Ectodermal cell (in vitro differentiated cells): ENCODE measurements around the gene TOP3A. TPM values are rescaled to one million over a fixed set of nuclear protein-coding genes. Genes with fewer than 3 reads are reported as not detected.

ENCODE experiments used
- H3K27ac ChIP-seq: 2 replicates; pipeline ENCODE4 v1.7.0; 2013; ENCODE audit warnings: mild to moderate bottlenecking, low read depth, low read length; ENCODE audit not compliant: insufficient read depth, poor library complexity, severe bottlenecking
- H3K27me3 ChIP-seq: 2 replicates; pipeline ENCODE4 v1.7.0; 2013; ENCODE audit warnings: mild to moderate bottlenecking, low read length; ENCODE audit not compliant: insufficient read depth, control insufficient read depth, poor library complexity, severe bottlenecking
- H3K36me3 ChIP-seq: one replicate; pipeline ENCODE4 v1.7.0; 2013; ENCODE audit warnings: low read length; ENCODE audit not compliant: control insufficient read depth, insufficient read depth
- H3K4me1 ChIP-seq: one replicate; pipeline ENCODE4 v1.7.0; 2013; ENCODE audit warnings: low read length; ENCODE audit not compliant: control insufficient read depth, insufficient read depth
- H3K4me3 ChIP-seq: 2 replicates; pipeline ENCODE4 v1.7.0; 2013; ENCODE audit warnings: low read depth, low read length, control low read depth; ENCODE audit not compliant: insufficient read depth
- H3K9me3 ChIP-seq: 2 replicates; pipeline ENCODE4 v1.7.0; 2013; ENCODE audit warnings: mild to moderate bottlenecking, low read length, moderate library complexity; ENCODE audit not compliant: control insufficient read depth
- WGBS, 2 experiments: methylation state at CpG; one replicate each; pipeline ENCODE4 v1.1.7; 2013; ENCODE audit warnings: missing lambda C conversion rate in 2 of 2; 5-methylcytosine and 5-hydroxymethylcytosine counted together
- polyA plus RNA-seq, 4 experiments: library from polyadenylated mRNA; stranded (reverse); fragments of 50-300 nt; gene quantifications; one replicate each; pipeline ENCODE4 v1.2.3, GENCODE V29; 2013

TOP3A gene
- 47.5 TPM for polyA plus RNA-seq (2013, experiment 1 of 4)
- polyA plus RNA-seq (2013, experiment 2 of 4): 58.6 TPM
- polyA plus RNA-seq (2013, experiment 3 of 4): 34.0 TPM
- polyA plus RNA-seq (2013, experiment 4 of 4): 36.2 TPM

GRCh38 chr17:18314731-18315561, at the start of gene TOP3A, which contains the start of gene SMCR8:
TOP3A (minus strand) TSS chr17:18314994; CDS start chr17:18314778, 216 bp downstream.
SMCR8 (plus strand) TSS chr17:18315293; CDS start chr17:18315790, 497 bp downstream.
- WGBS, 2 experiments: 0% methylated on average over 78 of the region's 78 CpGs
- peaks cover 18% of the 10 kb centered on the region for H3K36me3 ChIP-seq
- no peaks in the 10 kb centered on the region for H3K9me3 ChIP-seq
- H3K4me1 ChIP-seq: peaks cover 23% of the 10 kb centered on the region
- H3K27ac ChIP-seq: peak within 1 kb of the TSS; percentile 79
- H3K27me3 ChIP-seq: no peaks in the 10 kb centered on the region
- H3K4me3 ChIP-seq: peak within 1 kb of the TSS; percentile 95

GRCh38 chr17:18364166-18364565, 49.4 kb upstream of the TOP3A start:
- Histone ChIP-seq H3K27me3 (no peaks in the 10 kb centered on the region), H3K27ac (no peak overlapping the region), H3K36me3 (no peaks in the 10 kb centered on the region), H3K4me3 (no peak overlapping the region), H3K9me3 (no peaks in the 10 kb centered on the region), H3K4me1 (no peaks in the 10 kb centered on the region)
- 92 to 94% methylated on average over 4 to 6 of the region's 6 CpGs for WGBS, 2 experiments

GRCh38 chr17:18363101-18364049, 48.6 kb upstream of the TOP3A start, which contains the start of gene SHMT1:
SHMT1 (minus strand) TSS chr17:18363550; CDS start chr17:18355981, 7,569 bp downstream.
- Histone ChIP-seq H3K36me3 (peaks cover 4% of the 10 kb centered on the region), H3K27me3 (no peaks in the 10 kb centered on the region), H3K27ac (no peak within 1 kb of the TSS), H3K4me1 (no peaks in the 10 kb centered on the region), H3K4me3 (peak within 1 kb of the TSS; percentile 87), H3K9me3 (no peaks in the 10 kb centered on the region)
- 1 to 2% methylated on average over 75 to 76 of the region's 76 CpGs for WGBS, 2 experiments

GRCh38 chr17:18362698-18363100, 47.9 kb upstream of the TOP3A start:
- no peak overlapping the region for H3K27ac ChIP-seq
- H3K4me3 ChIP-seq: peak overlapping the region; percentile 87
- H3K27me3 ChIP-seq: no peaks in the 10 kb centered on the region
- H3K9me3 ChIP-seq: no peaks in the 10 kb centered on the region
- WGBS, 2 experiments: 10% methylated on average over 14 of the region's 14 CpGs
- H3K36me3 ChIP-seq: peaks cover 5% of the 10 kb centered on the region
- H3K4me1 ChIP-seq: no peaks in the 10 kb centered on the region

GRCh38 chr17:18361837-18362697, 47.3 kb upstream of the TOP3A start:
- WGBS, 2 experiments: 68 to 71% methylated on average over 15 of the region's 15 CpGs
- Histone ChIP-seq H3K27me3 (no peaks in the 10 kb centered on the region), H3K4me1 (no peaks in the 10 kb centered on the region), H3K9me3 (no peaks in the 10 kb centered on the region), H3K36me3 (peaks cover 5% of the 10 kb centered on the region), H3K27ac (no peak overlapping the region), H3K4me3 (peak overlapping the region; percentile 87)

- peaks cover 5% of the 10 kb centered on the region for H3K36me3 ChIP-seq
- no peaks in the 10 kb centered on the region for H3K27me3 ChIP-seq
- H3K4me1 ChIP-seq: no peaks in the 10 kb centered on the region
- 84 to 86% methylated on average over 8 of the region's 8 CpGs for WGBS, 2 experiments
- no peaks in the 10 kb centered on the region for H3K9me3 ChIP-seq
- no peak overlapping the region for H3K27ac ChIP-seq
- H3K4me3 ChIP-seq: no peak overlapping the region
Measured at GRCh38 chr17:18360518-18360917, 45.7 kb upstream of the TOP3A start.

GRCh38 chr17:18356624-18357023, 41.8 kb upstream of the TOP3A start:
- Histone ChIP-seq H3K4me3 (no peak overlapping the region), H3K36me3 (peaks cover 14% of the 10 kb centered on the region), H3K27ac (no peak overlapping the region), H3K27me3 (no peaks in the 10 kb centered on the region), H3K4me1 (no peaks in the 10 kb centered on the region), H3K9me3 (no peaks in the 10 kb centered on the region)
- WGBS, 2 experiments: 90 to 92% methylated on average over 10 of the region's 10 CpGs

GRCh38 chr17:18353541-18353940, 38.7 kb upstream of the TOP3A start:
- Histone ChIP-seq H3K4me1 (no peaks in the 10 kb centered on the region), H3K27me3 (no peaks in the 10 kb centered on the region), H3K4me3 (no peak overlapping the region), H3K36me3 (peaks cover 13% of the 10 kb centered on the region), H3K27ac (no peak overlapping the region), H3K9me3 (no peaks in the 10 kb centered on the region)
- 94 to 96% methylated on average over 5 to 6 of the region's 6 CpGs for WGBS, 2 experiments

GRCh38 chr17:18344021-18344420, 29.2 kb upstream of the TOP3A start:
- Histone ChIP-seq H3K27ac (no peak overlapping the region), H3K4me1 (no peaks in the 10 kb centered on the region), H3K9me3 (no peaks in the 10 kb centered on the region), H3K4me3 (no peak overlapping the region), H3K27me3 (no peaks in the 10 kb centered on the region), H3K36me3 (peaks cover 27% of the 10 kb centered on the region)
- WGBS, 2 experiments: 92 to 95% methylated on average over 5 of the region's 5 CpGs
